ENCODE data around the gene MASP2. TPM values are rescaled to one million over a fixed set of nuclear protein-coding genes. Genes with fewer than 3 reads are reported as not detected.

MASP2 gene
- total and polyA plus RNA-seq, 2 of the 8 experiments (the other 6 are each of a cell fraction or from before 2014, with no cell fraction given): 0.54 to 1.2 TPM

DNA sequence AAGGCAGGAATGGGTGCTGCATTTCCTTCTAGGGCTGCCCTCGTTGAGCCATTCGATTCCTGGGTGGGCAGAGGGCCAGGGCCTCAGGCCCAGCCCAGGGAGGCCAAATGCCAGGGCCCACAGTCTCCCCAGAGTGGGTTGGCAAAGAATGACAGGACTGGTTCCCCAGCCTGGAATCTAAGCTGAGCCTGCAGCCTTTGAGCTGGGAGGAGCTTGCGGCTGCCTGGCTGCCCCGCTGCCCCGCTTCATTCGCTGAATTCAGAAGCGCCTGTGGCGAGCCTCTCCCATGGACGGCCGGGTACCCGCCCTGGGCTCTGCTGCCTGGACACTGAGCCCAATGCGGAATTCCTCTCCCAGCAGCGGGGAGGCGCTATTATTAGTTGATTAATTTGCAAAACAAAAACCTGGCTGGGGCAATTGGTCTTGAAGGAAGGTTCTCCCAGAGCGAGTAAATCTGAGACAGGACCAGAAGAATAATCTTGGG, 66.9 kb downstream of the MASP2 start:
- Histone ChIP-seq H3K23ac (ENCODE audit: insufficient read length) (no peak overlapping the region), H3K18ac (ENCODE audit: extremely low read depth, low read length) (no peak overlapping the region; the same call in 1 of the 2 replicates), H4K20me1 (replicated peaks in 1 of 2; ENCODE audit: control insufficient read depth in 1 of 2, insufficient read depth in 2 of 2, low read length in 2 of 2) (no peaks in the 10 kb centered on the region), H2BK12ac (ENCODE audit: low read depth, low read length) (peak overlapping the region; percentile 82; the same call in 1 of the 2 replicates), H3K9me3 (ENCODE audit: insufficient read depth in 2 of 2, low read depth in 1 of 2, low read length in 1 of 2) (no peaks in the 10 kb centered on the region), H3K27ac (ENCODE audit: low read depth, low read length) (peak overlapping the region; percentile 63; the same call in 1 of the 2 replicates), H3K4me1 (replicated peaks in 1 of 4; ENCODE audit: control insufficient read depth in 3 of 4, insufficient read depth in 4 of 4, low read length in 3 of 4) (peaks cover 14 to 20% (median 16%) of the 10 kb centered on the region in 4 experiments), H3K79me2 (ENCODE audit: control insufficient read depth in 1 of 2, insufficient read depth in 2 of 2, low read length in 2 of 2) (no peaks in the 10 kb centered on the region), H3K4me2 (ENCODE audit: insufficient read depth in 1 of 2, low read depth in 2 of 2, low read length in 2 of 2) (peak overlapping the region; percentile 59 to 77), H2BK20ac (ENCODE audit: low read length) (0 out of 2 replicates have a peak overlapping the region, but pooled peaks have one; percentile 34), H3K4me3 (ENCODE audit: extremely low read depth in 1 of 4, insufficient read depth in 2 of 4, low read depth in 3 of 4, low read length in 4 of 4) (peak overlapping the region in 3 of 4 experiments; percentile 26 to 47 (median 47); a peak in 5 of 8 replicates), H3K56ac (replicated peaks; ENCODE audit: insufficient read length, low read depth, low read length) (no peak overlapping the region), H4K5ac (ENCODE audit: insufficient read length, low read depth, low read length) (no peak overlapping the region), H3K36me3 (ENCODE audit: control insufficient read depth in 2 of 4, insufficient read depth in 4 of 4, low read length in 3 of 4) (no peaks in the 10 kb centered on the region), H3K27me3 (replicated peaks in 1 of 4; ENCODE audit: control insufficient read depth in 3 of 4, extremely low read depth in 1 of 4, insufficient read depth in 3 of 4, low read length in 3 of 4) (no peaks in the 10 kb centered on the region), H2BK120ac (replicated peaks; ENCODE audit: low read depth, low read length) (peak overlapping the region; percentile 73), H2AFZ (ENCODE audit: low read length) (no peak overlapping the region), H3K14ac (ENCODE audit: insufficient read length) (no peak overlapping the region), H4K91ac (replicated peaks; ENCODE audit: insufficient read length, low read length) (no peak overlapping the region), H3K4ac (replicated peaks; ENCODE audit: insufficient read length, low read depth, low read length) (no peak overlapping the region), H4K8ac (ENCODE audit: extremely low read depth, insufficient read depth, low read length) (no peak overlapping the region), H3K23me2 (ENCODE audit: low read depth, low read length) (peaks cover 2% of the 10 kb centered on the region; the same call in 1 of the 2 replicates), H2BK15ac (ENCODE audit: low read length) (no peak overlapping the region), H2AK5ac (ENCODE audit: low read depth, low read length) (no peak overlapping the region), H3K79me1 (ENCODE audit: low read depth, low read length) (no peaks in the 10 kb centered on the region), H3K9ac (replicated peaks in 1 of 4; ENCODE audit: extremely low read depth in 1 of 4, low read depth in 3 of 4, low read length in 3 of 4) (no peak overlapping the region), H2BK5ac (ENCODE audit: low read depth, low read length) (peak overlapping the region; percentile 89; the same call in 1 of the 2 replicates)
- ChIA-PET POLR2A (ENCODE audit: partially characterized antibody) (interaction anchor here (0.9 to 2.8 kb wide), 5 partner anchors 10 to 50 kb away, joined by 3 to 16 read pairs (median 4); partner anchors contain the start of gene TARDBP), CTCF (ENCODE audit: partially characterized antibody) (interaction anchor here (0.5 to 1.8 kb wide), 11 partner anchors 9 to 713 kb away, joined by 3 to 5 read pairs (median 3); no protein-coding TSS in a partner anchor)
- FAIRE-seq (peak; percentile 90), DNase-seq (ENCODE audit: low read depth in 1 of 2, low spot score in 2 of 2) (peak; percentile 80 to 85)
- 5% methylated on average over 15 of the region's 15 CpGs; no CpG with 5 or more reads in 1 of the 2 experiments for WGBS, 2 experiments (ENCODE audit: extremely low coverage in 1 of 2, insufficient coverage in 1 of 2, insufficient read length in 1 of 2, insufficient replicate concordance in 2 of 2, low coverage in 1 of 2, low lambda C conversion rate in 2 of 2, missing lambda C conversion rate in 1 of 2)
- TF ChIP-seq, protein P1, sequence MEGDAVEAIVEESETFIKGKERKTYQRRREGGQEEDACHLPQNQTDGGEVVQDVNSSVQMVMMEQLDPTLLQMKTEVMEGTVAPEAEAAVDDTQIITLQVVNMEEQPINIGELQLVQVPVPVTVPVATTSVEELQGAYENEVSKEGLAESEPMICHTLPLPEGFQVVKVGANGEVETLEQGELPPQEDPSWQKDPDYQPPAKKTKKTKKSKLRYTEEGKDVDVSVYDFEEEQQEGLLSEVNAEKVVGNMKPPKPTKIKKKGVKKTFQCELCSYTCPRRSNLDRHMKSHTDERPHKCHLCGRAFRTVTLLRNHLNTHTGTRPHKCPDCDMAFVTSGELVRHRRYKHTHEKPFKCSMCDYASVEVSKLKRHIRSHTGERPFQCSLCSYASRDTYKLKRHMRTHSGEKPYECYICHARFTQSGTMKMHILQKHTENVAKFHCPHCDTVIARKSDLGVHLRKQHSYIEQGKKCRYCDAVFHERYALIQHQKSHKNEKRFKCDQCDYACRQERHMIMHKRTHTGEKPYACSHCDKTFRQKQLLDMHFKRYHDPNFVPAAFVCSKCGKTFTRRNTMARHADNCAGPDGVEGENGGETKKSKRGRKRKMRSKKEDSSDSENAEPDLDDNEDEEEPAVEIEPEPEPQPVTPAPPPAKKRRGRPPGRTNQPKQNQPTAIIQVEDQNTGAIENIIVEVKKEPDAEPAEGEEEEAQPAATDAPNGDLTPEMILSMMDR (IDR thresholded peaks at IDR 0.05; ENCODE audit: control extremely low read depth in 1 of 3, insufficient read depth in 1 of 3, low read depth in 1 of 3, low read length in 3 of 3): peak in 2 of 3 experiments; percentile 33 to 45; a peak in 3 of 4 replicates
- TF ChIP-seq TEAD4 (IDR thresholded peaks at IDR 0.05; ENCODE audit: low read depth, low read length): peak; percentile 77; the same call in 1 of the 2 replicates
- no peak for TF ChIP-seq GTF2F1 (IDR thresholded peaks at IDR 0.05; ENCODE audit: borderline replicate concordance, low read depth, low read length)
- no peak for TF ChIP-seq FOSL1 (IDR thresholded peaks at IDR 0.05; ENCODE audit: insufficient read depth, low read depth, low read length)
- TF ChIP-seq PHF8 (conservative IDR thresholded peaks at IDR 0.05; ENCODE audit: low read depth, low read length): no peak
- TF ChIP-seq MAFK (IDR thresholded peaks at IDR 0.05; ENCODE audit: low read depth, low read length): no peak
- peak in 1 of 2 experiments; percentile 72; a peak in 2 of 4 replicates for TF ChIP-seq HDAC2 (IDR thresholded peaks at IDR 0.05; ENCODE audit: borderline replicate concordance in 1 of 2, low read depth in 2 of 2, low read length in 2 of 2)
- TF ChIP-seq SP1 (IDR thresholded peaks at IDR 0.05; ENCODE audit: low read depth, low read length): peak; percentile 55; the same call in 1 of the 2 replicates
- no peak for TF ChIP-seq CHD2 (IDR thresholded peaks at IDR 0.05; ENCODE audit: low read length)
- TF ChIP-seq CBX5 (IDR thresholded peaks at IDR 0.05; ENCODE audit: low read depth, low read length): no peak
